ENCODE data around the gene NEUROD2. TPM values are rescaled to one million over a fixed set of nuclear protein-coding genes. Genes with fewer than 3 reads are reported as not detected.

Gene NEUROD2
- polyA plus RNA-seq (2013, experiment 1 of 2), result not detected
- polyA plus RNA-seq (2013, experiment 2 of 2), result not detected

- Histone ChIP-seq H3K9ac (ENCODE audit: low read length) (no peak within 1 kb of the TSS), H2BK5ac (ENCODE audit: low read depth, low read length, poor library complexity, severe bottlenecking) (no peak within 1 kb of the TSS), H2AK5ac (ENCODE audit: low read length, severe bottlenecking) (no peak within 1 kb of the TSS), H2BK12ac (ENCODE audit: low read length in 2 of 2) (no peak within 1 kb of the TSS), H2AFZ (ENCODE audit: low read depth, low read length) (no peak within 1 kb of the TSS), H3K18ac (ENCODE audit: low read depth in 1 of 2, low read length in 2 of 2) (no peak within 1 kb of the TSS), H3K4me1 (ENCODE audit: control insufficient read depth, insufficient read depth, low read depth, low read length) (peaks cover 21% of the 10 kb centered on the region), H3K9me3 (ENCODE audit: control insufficient read depth, low read length) (no peaks in the 10 kb centered on the region), H3K79me1 (replicated peaks; ENCODE audit: low read length, poor library complexity, severe bottlenecking) (no peaks in the 10 kb centered on the region), H3K4ac (ENCODE audit: low read depth in 1 of 2, low read length in 2 of 2) (no peak within 1 kb of the TSS), H2BK15ac (ENCODE audit: low read depth, poor library complexity, severe bottlenecking) (no peak within 1 kb of the TSS), H3K4me3 (ENCODE audit: insufficient read depth in 1 of 2, low read depth in 1 of 2, low read length in 2 of 2) (no peak within 1 kb of the TSS), H4K8ac (ENCODE audit: low read length) (no peak within 1 kb of the TSS), H3K27ac (ENCODE audit: low read length, poor library complexity, severe bottlenecking) (no peak within 1 kb of the TSS), H3K23ac (ENCODE audit: low read length in 2 of 2) (no peak within 1 kb of the TSS), H3K36me3 (ENCODE audit: control insufficient read depth in 1 of 2, insufficient read depth in 2 of 2, low read depth in 1 of 2, low read length in 2 of 2) (no peaks in the 10 kb centered on the region), H4K91ac (ENCODE audit: low read length) (no peak within 1 kb of the TSS), H3K27me3 (ENCODE audit: control insufficient read depth in 1 of 2, insufficient read depth in 1 of 2, low read length in 2 of 2) (peaks cover 88% of the 10 kb centered on the region in 2 experiments), H3K14ac (ENCODE audit: low read length in 2 of 2) (no peak within 1 kb of the TSS), H3K4me2 (ENCODE audit: low read length, poor library complexity, severe bottlenecking) (no peak within 1 kb of the TSS), H2BK120ac (ENCODE audit: low read depth, low read length) (no peak within 1 kb of the TSS)
- WGBS, result 5% methylated on average over 10 of the region's 20 CpGs
- DNase-seq, result no peak
Measured at GRCh38 chr17:39607851-39608130, at the start of gene NEUROD2. NEUROD2 (minus strand) TSS chr17:39607920; CDS start chr17:39606599, 1,321 bp downstream.

DNA sequence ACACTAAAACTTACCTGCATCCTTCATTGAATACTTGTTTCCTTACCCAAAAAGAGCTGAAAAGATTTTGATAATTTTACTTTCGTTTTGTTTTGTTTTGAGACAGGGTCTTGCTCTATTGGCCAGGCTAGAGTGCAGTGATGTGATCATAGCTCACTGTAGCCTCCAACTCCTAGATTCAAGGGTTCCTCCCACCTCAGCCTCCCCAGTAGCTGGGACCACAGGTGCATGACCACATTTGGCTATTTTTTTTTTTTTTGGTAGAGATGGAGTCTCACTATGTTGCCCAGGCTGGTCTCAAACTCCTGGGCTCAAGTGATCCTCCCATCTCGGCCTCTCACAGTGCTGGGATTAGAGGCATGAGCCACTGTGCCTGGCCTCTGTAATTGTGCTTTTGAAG, 47.4 kb upstream of the NEUROD2 start:
- H2BK120ac ChIP-seq (ENCODE audit: low read depth, low read length), result no peak overlapping the region
- no peak overlapping the region for H3K9ac ChIP-seq (ENCODE audit: low read length)
- peaks cover 30% of the 10 kb centered on the region for H3K4me1 ChIP-seq (ENCODE audit: control insufficient read depth, insufficient read depth, low read depth, low read length)
- H3K18ac ChIP-seq (ENCODE audit: low read depth in 1 of 2, low read length in 2 of 2), result no peak overlapping the region
- H2AFZ ChIP-seq (ENCODE audit: low read depth, low read length), result no peak overlapping the region
- WGBS, result 100% methylated on average over 1 of the region's 2 CpGs
- H2AK5ac ChIP-seq (ENCODE audit: low read length, severe bottlenecking), result no peak overlapping the region
- H2BK12ac ChIP-seq (ENCODE audit: low read length in 2 of 2), result no peak overlapping the region
- no peak overlapping the region for H3K4me3 ChIP-seq (ENCODE audit: insufficient read depth in 1 of 2, low read depth in 1 of 2, low read length in 2 of 2)
- H4K8ac ChIP-seq (ENCODE audit: low read length), result no peak overlapping the region
- DNase-seq, result no peak
- H2BK5ac ChIP-seq (ENCODE audit: low read depth, low read length, poor library complexity, severe bottlenecking), result no peak overlapping the region
- peaks cover 19 to 68% of the 10 kb centered on the region in 2 experiments for H3K36me3 ChIP-seq (ENCODE audit: control insufficient read depth in 1 of 2, insufficient read depth in 2 of 2, low read depth in 1 of 2, low read length in 2 of 2)
- H3K9me3 ChIP-seq (ENCODE audit: control insufficient read depth, low read length), result no peaks in the 10 kb centered on the region
- no peak overlapping the region for H2BK15ac ChIP-seq (ENCODE audit: low read depth, poor library complexity, severe bottlenecking)
- H3K79me1 ChIP-seq (replicated peaks; ENCODE audit: low read length, poor library complexity, severe bottlenecking), result peaks cover 47% of the 10 kb centered on the region
- no peak overlapping the region for H3K27ac ChIP-seq (ENCODE audit: low read length, poor library complexity, severe bottlenecking)
- no peak overlapping the region for H3K23ac ChIP-seq (ENCODE audit: low read length in 2 of 2)
- no peaks in the 10 kb centered on the region for H3K27me3 ChIP-seq (ENCODE audit: control insufficient read depth in 1 of 2, insufficient read depth in 1 of 2, low read length in 2 of 2)
- no peak overlapping the region for H3K4ac ChIP-seq (ENCODE audit: low read depth in 1 of 2, low read length in 2 of 2)
- H3K4me2 ChIP-seq (ENCODE audit: low read length, poor library complexity, severe bottlenecking), result no peak overlapping the region
- no peak overlapping the region for H3K14ac ChIP-seq (ENCODE audit: low read length in 2 of 2)
- no peak overlapping the region for H4K91ac ChIP-seq (ENCODE audit: low read length)

DNA sequence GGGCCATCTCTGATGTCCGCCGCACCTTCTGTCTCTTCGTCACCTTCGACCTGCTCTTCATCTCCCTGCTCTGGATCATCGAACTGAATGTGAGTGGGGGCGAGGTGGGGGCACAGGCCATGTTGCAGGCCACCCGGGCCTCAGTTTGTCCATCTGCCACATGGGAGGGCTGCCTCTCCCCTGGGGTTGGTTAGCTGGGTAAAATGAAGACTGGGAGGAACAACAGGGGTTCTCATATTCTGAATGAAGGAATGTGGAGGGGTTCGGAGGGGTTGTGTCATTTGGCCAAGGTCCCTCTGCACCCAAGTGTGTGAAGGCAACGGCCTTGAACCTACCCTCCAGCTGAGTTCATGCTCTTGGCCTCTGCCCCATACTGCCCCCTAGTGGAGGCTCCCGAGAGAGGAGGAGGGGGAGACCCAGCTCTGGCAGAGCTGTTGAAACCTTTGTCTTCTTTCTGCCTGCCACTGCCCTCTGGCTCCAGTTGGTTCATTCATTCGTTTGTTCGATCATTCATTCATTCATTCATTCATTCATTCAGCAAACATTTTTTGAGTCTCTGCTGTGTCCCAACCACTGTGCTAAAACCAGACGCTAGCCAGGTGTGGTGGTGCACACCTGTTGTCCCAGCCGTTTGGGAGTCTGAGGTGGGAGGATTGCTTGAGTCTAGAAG, 46.1 kb upstream of the NEUROD2 start:
- H2AFZ ChIP-seq (ENCODE audit: low read depth, low read length), result no peak overlapping the region
- peak overlapping the region in 1 of 2 experiments; percentile 41 for H3K14ac ChIP-seq (ENCODE audit: low read length in 2 of 2)
- peaks cover 28% of the 10 kb centered on the region for H3K4me1 ChIP-seq (ENCODE audit: control insufficient read depth, insufficient read depth, low read depth, low read length)
- H2BK120ac ChIP-seq (ENCODE audit: low read depth, low read length), result no peak overlapping the region
- H3K9me3 ChIP-seq (ENCODE audit: control insufficient read depth, low read length), result no peaks in the 10 kb centered on the region
- H3K27me3 ChIP-seq (ENCODE audit: control insufficient read depth in 1 of 2, insufficient read depth in 1 of 2, low read length in 2 of 2), result no peaks in the 10 kb centered on the region
- no peak overlapping the region for H3K4ac ChIP-seq (ENCODE audit: low read depth in 1 of 2, low read length in 2 of 2)
- no peak overlapping the region for H3K18ac ChIP-seq (ENCODE audit: low read depth in 1 of 2, low read length in 2 of 2)
- H2BK15ac ChIP-seq (ENCODE audit: low read depth, poor library complexity, severe bottlenecking), result no peak overlapping the region
- H3K4me2 ChIP-seq (ENCODE audit: low read length, poor library complexity, severe bottlenecking), result no peak overlapping the region
- WGBS, result 83% methylated on average over 14 of the region's 14 CpGs
- no peak overlapping the region for H3K23ac ChIP-seq (ENCODE audit: low read length in 2 of 2)
- H4K91ac ChIP-seq (ENCODE audit: low read length), result peak overlapping the region; percentile 35
- no peak overlapping the region for H2AK5ac ChIP-seq (ENCODE audit: low read length, severe bottlenecking)
- no peak overlapping the region for H3K4me3 ChIP-seq (ENCODE audit: insufficient read depth in 1 of 2, low read depth in 1 of 2, low read length in 2 of 2)
- no peak for DNase-seq
- H2BK5ac ChIP-seq (ENCODE audit: low read depth, low read length, poor library complexity, severe bottlenecking), result no peak overlapping the region
- peaks cover 50% of the 10 kb centered on the region for H3K79me1 ChIP-seq (replicated peaks; ENCODE audit: low read length, poor library complexity, severe bottlenecking)
- no peak overlapping the region for H3K9ac ChIP-seq (ENCODE audit: low read length)
- H2BK12ac ChIP-seq (ENCODE audit: low read length in 2 of 2), result no peak overlapping the region
- H3K27ac ChIP-seq (ENCODE audit: low read length, poor library complexity, severe bottlenecking), result no peak overlapping the region
- no peak overlapping the region for H4K8ac ChIP-seq (ENCODE audit: low read length)
- H3K36me3 ChIP-seq (ENCODE audit: control insufficient read depth in 1 of 2, insufficient read depth in 2 of 2, low read depth in 1 of 2, low read length in 2 of 2), result peaks cover 15 to 55% of the 10 kb centered on the region in 2 experiments

- Histone ChIP-seq H3K9ac (ENCODE audit: low read length) (no peak overlapping the region), H3K4me2 (ENCODE audit: low read length, poor library complexity, severe bottlenecking) (no peak overlapping the region), H2AK5ac (ENCODE audit: low read length, severe bottlenecking) (peak overlapping the region; percentile 11), H2BK15ac (ENCODE audit: low read depth, poor library complexity, severe bottlenecking) (no peak overlapping the region), H3K4me1 (ENCODE audit: control insufficient read depth, insufficient read depth, low read depth, low read length) (peaks cover 31% of the 10 kb centered on the region), H3K14ac (ENCODE audit: low read length in 2 of 2) (peak overlapping the region in 1 of 2 experiments; percentile 41), H2BK12ac (ENCODE audit: low read length in 2 of 2) (peak overlapping the region in 1 of 2 experiments; percentile 2), H3K27ac (ENCODE audit: low read length, poor library complexity, severe bottlenecking) (no peak overlapping the region), H3K36me3 (ENCODE audit: control insufficient read depth in 1 of 2, insufficient read depth in 2 of 2, low read depth in 1 of 2, low read length in 2 of 2) (peaks cover 10 to 50% of the 10 kb centered on the region in 2 experiments), H2AFZ (ENCODE audit: low read depth, low read length) (no peak overlapping the region), H3K79me1 (replicated peaks; ENCODE audit: low read length, poor library complexity, severe bottlenecking) (peaks cover 51% of the 10 kb centered on the region), H4K91ac (ENCODE audit: low read length) (peak overlapping the region; percentile 35), H3K23ac (ENCODE audit: low read length in 2 of 2) (no peak overlapping the region), H2BK5ac (ENCODE audit: low read depth, low read length, poor library complexity, severe bottlenecking) (no peak overlapping the region), H3K27me3 (ENCODE audit: control insufficient read depth in 1 of 2, insufficient read depth in 1 of 2, low read length in 2 of 2) (no peaks in the 10 kb centered on the region), H4K8ac (ENCODE audit: low read length) (peak overlapping the region; percentile 31), H2BK120ac (ENCODE audit: low read depth, low read length) (no peak overlapping the region), H3K9me3 (ENCODE audit: control insufficient read depth, low read length) (no peaks in the 10 kb centered on the region), H3K4me3 (ENCODE audit: insufficient read depth in 1 of 2, low read depth in 1 of 2, low read length in 2 of 2) (no peak overlapping the region), H3K18ac (ENCODE audit: low read depth in 1 of 2, low read length in 2 of 2) (peak overlapping the region in 1 of 2 experiments; percentile 22), H3K4ac (ENCODE audit: low read depth in 1 of 2, low read length in 2 of 2) (peak overlapping the region in 1 of 2 experiments; percentile 13)
- no peak for DNase-seq
- WGBS, result 89% methylated on average over 12 of the region's 12 CpGs
Measured at GRCh38 chr17:39653316-39653661, 45.6 kb upstream of the NEUROD2 start.

Data from mesenchymal stem cell (in vitro differentiated cells and primary cell).